BJ (cell line): ENCODE data around the gene NUBPL. TPM values are rescaled to one million over a fixed set of nuclear protein-coding genes. Genes with fewer than 3 reads are reported as not detected.

Experiments
- CTCF ChIA-PET: fragments of 350-600 bp; formaldehyde crosslinking; extraction: SDS; loops from one replicate; lab custom pipeline; 2021; ENCODE audit warnings: antibody characterized with exemption, inconsistent platforms; lab: Yijun Ruan, JAX
- POLR2A ChIA-PET: fragments of 300-600 bp; sonication (Branson Sonifier 250); formaldehyde crosslinking; extraction: SDS; loops from one replicate; lab custom pipeline; 2021; ENCODE audit warnings: antibody characterized with exemption; lab: Charles Lee
- DNase-seq: peaks from one replicate; pipeline ENCODE4 v3.0.0-alpha.2; 2011; ENCODE audit warnings: low read depth
- H3K27me3 ChIP-seq: 2 replicates; pipeline ENCODE4 v1.6.0; 2011; ENCODE audit warnings: low read length; ENCODE audit not compliant: control insufficient read depth, insufficient read depth
- H3K36me3 ChIP-seq: 2 replicates; pipeline ENCODE4 v1.5.1; 2011; ENCODE audit warnings: low read length; ENCODE audit not compliant: control insufficient read depth, insufficient read depth
- H3K4me3 ChIP-seq: 2 replicates; pipeline ENCODE4 v1.5.1; 2011; ENCODE audit warnings: low read depth, mild to moderate bottlenecking, control low read depth, low read length
- CTCF ChIP-seq: IDR thresholded peaks from 2 replicates; pipeline ENCODE4 v1.5.1; 2011; ENCODE audit warnings: low read depth, mild to moderate bottlenecking, control low read depth, inconsistent platforms, low read length, moderate library complexity; ENCODE audit not compliant: insufficient read depth
- polyA plus RNA-seq: library from polyadenylated mRNA; depleted of rRNA; stranded (reverse); fragments of >200 nt; gene quantifications from 2 replicates; pipeline ENCODE4 v1.2.3, GENCODE V29; 2011

NUBPL gene
- polyA plus RNA-seq, 1 experiment, result 3.3 TPM

DNA sequence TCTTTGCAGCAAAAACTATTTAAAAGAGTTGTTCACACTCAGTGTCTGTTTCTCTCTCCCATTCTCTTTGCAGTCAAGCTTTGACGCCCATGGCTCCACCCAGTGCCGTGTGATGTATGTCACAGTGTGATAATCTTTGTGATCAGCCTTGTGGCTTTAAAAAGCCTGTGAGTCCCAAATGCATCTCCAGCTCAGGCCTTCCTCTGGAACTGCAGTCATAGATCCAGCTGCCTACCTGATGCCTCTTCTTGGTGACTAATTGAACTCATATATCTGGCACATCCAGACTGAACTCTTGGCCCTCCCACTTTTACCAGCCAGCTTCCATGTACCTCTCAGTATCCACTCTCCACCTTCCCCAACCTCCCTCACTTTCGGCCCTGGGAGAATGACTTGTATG is 333.1 kb downstream of the NUBPL start:
- no peak for TF ChIP-seq CTCF
- H3K36me3 ChIP-seq, result no peaks in the 10 kb centered on the region
- H3K27me3 ChIP-seq, result no peaks in the 10 kb centered on the region
- DNase-seq, result no peak
- no peak overlapping the region for H3K4me3 ChIP-seq
- ChIA-PET CTCF (interaction anchor here (1.1 kb wide), 1 partner anchor 384 kb away, joined by 3 read pairs; no protein-coding TSS in a partner anchor), POLR2A (no interaction called here)

DNA sequence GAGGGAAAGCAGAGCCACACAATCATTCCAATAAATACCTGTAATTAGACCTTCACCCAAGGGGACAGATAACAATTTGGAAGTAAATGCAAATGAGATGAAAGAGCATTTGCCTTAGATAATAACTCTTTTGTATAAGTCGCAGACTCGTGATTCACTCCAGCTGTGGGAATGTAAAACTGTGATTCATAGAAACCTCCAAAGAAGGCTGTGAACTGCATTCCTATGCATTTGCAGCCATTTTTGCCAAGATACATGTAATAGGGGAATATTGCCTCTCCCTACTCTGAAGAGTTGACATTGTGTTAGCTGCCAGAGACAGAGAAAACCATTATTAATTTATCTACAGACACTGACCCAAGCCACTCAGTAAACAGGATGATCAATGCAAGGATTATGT is 334.0 kb downstream of the NUBPL start:
- H3K27me3 ChIP-seq, result no peaks in the 10 kb centered on the region
- H3K36me3 ChIP-seq, result no peaks in the 10 kb centered on the region
- H3K4me3 ChIP-seq, result no peak overlapping the region
- ChIA-PET CTCF (no interaction called here), POLR2A (no interaction called here)
- no peak for TF ChIP-seq CTCF
- no peak for DNase-seq

GRCh38 chr14:31895646-31896045 is 334.4 kb downstream of the NUBPL start:
- no peak for DNase-seq
- no peaks in the 10 kb centered on the region for H3K36me3 ChIP-seq
- no peak for TF ChIP-seq CTCF
- ChIA-PET CTCF (no interaction called here), POLR2A (no interaction called here)
- no peaks in the 10 kb centered on the region for H3K27me3 ChIP-seq
- H3K4me3 ChIP-seq, result no peak overlapping the region

GRCh38 chr14:31897581-31898186 is 336.5 kb downstream of the NUBPL start:
- ChIA-PET POLR2A (no interaction called here), CTCF (no interaction called here)
- Histone ChIP-seq H3K36me3 (no peaks in the 10 kb centered on the region), H3K4me3 (no peak overlapping the region), H3K27me3 (no peaks in the 10 kb centered on the region)
- TF ChIP-seq CTCF, result no peak
- no peak for DNase-seq

DNA sequence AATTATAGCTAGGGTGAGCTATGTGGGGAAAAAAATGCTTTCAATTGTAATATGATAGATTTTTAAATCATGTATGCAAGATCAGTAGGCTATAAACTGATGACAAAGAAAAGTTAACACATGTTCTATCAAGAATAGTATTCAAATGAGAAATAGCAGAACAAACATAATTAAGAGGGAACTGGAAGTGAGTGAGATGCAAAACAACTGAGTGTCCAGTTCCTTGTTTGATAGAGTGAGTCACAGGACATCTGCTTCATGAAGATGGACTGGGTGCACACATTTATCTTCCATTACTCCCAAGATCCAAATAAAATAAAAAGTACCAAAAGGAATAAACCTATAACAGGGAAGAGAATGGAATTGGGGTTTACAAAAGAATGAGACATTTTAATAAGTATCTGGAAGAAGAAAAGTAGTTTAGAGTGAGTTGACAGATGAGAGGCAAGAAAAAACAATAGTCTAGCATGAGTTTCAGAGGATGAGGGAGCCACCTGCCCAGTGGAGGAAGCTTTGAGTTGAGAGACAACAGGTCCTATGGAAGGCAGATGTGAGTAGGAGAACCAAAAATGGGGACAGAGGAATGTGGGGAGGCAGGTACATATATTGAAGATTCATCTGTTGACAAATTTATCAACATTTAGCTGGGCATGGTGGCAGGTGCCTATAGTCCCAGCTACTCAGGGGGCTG is 337.8 kb downstream of the NUBPL start:
- ChIA-PET CTCF (no interaction called here), POLR2A (no interaction called here)
- Histone ChIP-seq H3K4me3 (no peak overlapping the region), H3K36me3 (no peaks in the 10 kb centered on the region), H3K27me3 (no peaks in the 10 kb centered on the region)
- no peak for DNase-seq
- no peak for TF ChIP-seq CTCF
